Activated effector memory CD4-positive, alpha-beta T cell treated with Interleukin-2 at 50 U/mL for 16 hours (primary cell): ENCODE measurements around the gene NANOS3.

ENCODE experiments used
- DNase-seq: peaks from one replicate; pipeline ENCODE4 v3.0.0-alpha.2; 2020

NANOS3 gene

GRCh38 chr19:13923194-13923987, 46.5 kb downstream of the NANOS3 start:
- DNase-seq: no peak

GRCh38 chr19:13926010-13926409, 49.1 kb downstream of the NANOS3 start:
- DNase-seq: no peak

GRCh38 chr19:13926715-13927114, 49.8 kb downstream of the NANOS3 start:
- DNase-seq: no peak

GRCh38 chr19:13929340-13929739, 52.4 kb downstream of the NANOS3 start:
- no peak for DNase-seq

- DNase-seq: no peak
Observed at GRCh38 chr19:13929956-13930355, 53.0 kb downstream of the NANOS3 start.
